Measurements from ENCODE around the gene P2RY2.
"Not testable (repeated sequence)": the region's sequence is repeated elsewhere in the genome, so short reads cannot be mapped to it uniquely, and the experiment has no call there.

DNA sequence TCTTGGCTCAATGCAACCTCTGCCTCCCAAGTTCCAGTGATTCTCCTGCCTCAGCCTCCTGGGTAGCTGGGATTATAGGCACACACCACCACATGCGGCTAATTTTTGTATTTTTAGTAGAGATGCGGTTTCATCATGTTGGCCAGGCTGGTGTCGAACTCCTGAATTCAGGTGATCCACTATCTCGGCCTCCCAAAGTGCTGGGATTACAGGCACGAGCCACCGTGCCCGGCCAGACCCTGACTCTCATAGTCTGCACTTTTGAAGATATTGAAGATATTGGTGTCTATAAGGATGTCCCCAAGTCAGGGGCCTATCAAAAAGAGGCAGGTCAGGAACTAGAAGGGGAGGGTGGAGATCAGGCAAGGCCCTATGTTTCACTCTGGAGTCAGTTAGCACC lies 20.3 kb upstream of the P2RY2 start:
- not testable (repeated sequence) for TF ChIP-seq CTCF (IDR thresholded peaks at IDR 0.05; ENCODE audit: insufficient read depth, low read depth, low read length); EZH2 (IDR thresholded peaks at IDR 0.05; ENCODE audit: insufficient read depth, low read length)

Measured in astrocyte (in vitro differentiated cells and primary cell).